OCI-LY3 (cell line): ENCODE measurements around the gene DNAH1.

Source experiments
- EZH2phosphoT487 ChIP-seq: fragments of 200-600 bp; shearing (Covaris generic); IDR thresholded peaks from 2 replicates; pipeline ENCODE4 v1.6.1; 2018; ENCODE audit warnings: antibody characterized with exemption, mixed run types, low read depth
- TF ChIP-seq, protein P1 (sequence below): fragments of 200-600, 300-600 bp; sonication (generic); IDR thresholded peaks from 2 replicates; pipeline ENCODE4 v1.5.1; 2014; ENCODE audit warnings: antibody characterized with exemption, low read length, low read depth

DNA sequence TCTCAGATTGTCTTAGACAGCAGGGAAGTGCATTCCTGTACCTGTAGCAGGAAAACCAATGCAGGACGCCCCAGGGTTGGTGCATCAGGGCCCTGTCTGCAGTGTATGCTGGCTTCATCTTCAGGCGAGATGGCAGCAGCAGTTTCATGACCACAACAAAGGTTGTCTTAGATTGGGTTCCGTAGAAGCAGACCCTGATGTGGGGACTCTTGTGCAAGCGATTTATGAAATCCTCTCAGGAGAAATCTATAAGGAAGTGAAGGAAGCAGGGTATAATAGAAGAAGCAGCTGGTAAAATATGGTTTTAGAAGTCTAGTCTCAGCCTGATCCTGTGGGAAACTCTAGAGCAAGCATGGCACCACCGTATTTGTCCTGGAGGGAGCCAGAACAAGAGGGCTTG is 25.0 kb downstream of the DNAH1 start:
- TF ChIP-seq, protein P1, sequence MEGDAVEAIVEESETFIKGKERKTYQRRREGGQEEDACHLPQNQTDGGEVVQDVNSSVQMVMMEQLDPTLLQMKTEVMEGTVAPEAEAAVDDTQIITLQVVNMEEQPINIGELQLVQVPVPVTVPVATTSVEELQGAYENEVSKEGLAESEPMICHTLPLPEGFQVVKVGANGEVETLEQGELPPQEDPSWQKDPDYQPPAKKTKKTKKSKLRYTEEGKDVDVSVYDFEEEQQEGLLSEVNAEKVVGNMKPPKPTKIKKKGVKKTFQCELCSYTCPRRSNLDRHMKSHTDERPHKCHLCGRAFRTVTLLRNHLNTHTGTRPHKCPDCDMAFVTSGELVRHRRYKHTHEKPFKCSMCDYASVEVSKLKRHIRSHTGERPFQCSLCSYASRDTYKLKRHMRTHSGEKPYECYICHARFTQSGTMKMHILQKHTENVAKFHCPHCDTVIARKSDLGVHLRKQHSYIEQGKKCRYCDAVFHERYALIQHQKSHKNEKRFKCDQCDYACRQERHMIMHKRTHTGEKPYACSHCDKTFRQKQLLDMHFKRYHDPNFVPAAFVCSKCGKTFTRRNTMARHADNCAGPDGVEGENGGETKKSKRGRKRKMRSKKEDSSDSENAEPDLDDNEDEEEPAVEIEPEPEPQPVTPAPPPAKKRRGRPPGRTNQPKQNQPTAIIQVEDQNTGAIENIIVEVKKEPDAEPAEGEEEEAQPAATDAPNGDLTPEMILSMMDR: no peak
- no peak for TF ChIP-seq EZH2phosphoT487
